Muscle of leg (tissue), 11 donors: ENCODE results near the gene CCDC195. TPM values are rescaled to one million over a fixed set of nuclear protein-coding genes. Genes with fewer than 3 reads are reported as not detected.

Experiments
- DNase-seq: peaks from one replicate; pipeline ENCODE4 v3.0.0; 2013
- H3K27ac ChIP-seq: one replicate; pipeline ENCODE4 v1.5.1; 2013; ENCODE audit warnings: mild to moderate bottlenecking, low read length, control low read depth
- H3K27me3 ChIP-seq: one replicate; pipeline ENCODE4 v1.6.1; 2013; ENCODE audit warnings: low read length; ENCODE audit not compliant: control insufficient read depth, insufficient read depth
- H3K36me3 ChIP-seq: one replicate; pipeline ENCODE4 v1.6.1; 2013; ENCODE audit warnings: low read length; ENCODE audit not compliant: control insufficient read depth, insufficient read depth
- H3K4me1 ChIP-seq: one replicate; pipeline ENCODE4 v1.6.1; 2013; ENCODE audit warnings: low read length; ENCODE audit not compliant: control insufficient read depth, insufficient read depth
- H3K4me3 ChIP-seq: one replicate; pipeline ENCODE4 v1.5.1; 2013; ENCODE audit warnings: low read length, control low read depth
- H3K9me3 ChIP-seq: replicated peaks from 2 replicates; pipeline ENCODE4 v1.6.1; 2013; ENCODE audit warnings: low read depth, low read length; ENCODE audit not compliant: control insufficient read depth
- WGBS: methylation state at CpG from one replicate; pipeline ENCODE4 v1.1.5; 2013; ENCODE audit warnings: missing lambda C conversion rate; ENCODE audit not compliant: insufficient coverage; 5-methylcytosine and 5-hydroxymethylcytosine counted together
- polyA plus RNA-seq, 8 donors: library from polyadenylated mRNA; unstranded; fragments of 120-200 nt; gene quantifications; one replicate each; pipeline versions ENCODE4 v1.2.1 to v1.2.3, GENCODE V29; 2013; ENCODE audit warnings: inconsistent platforms in 1 of 8, low replicate concordance in 1 of 8; ENCODE audit not compliant: insufficient read length in 8 of 8, insufficient read depth in 1 of 8
- total RNA-seq: library from RNA; stranded (reverse); fragments of 120-200 nt; gene quantifications from one replicate; pipeline ENCODE4 v1.2.4, GENCODE V29; 2013

Gene CCDC195
- total and polyA plus RNA-seq, 9 donors, result 0.20 to 0.54 (median 0.32) TPM; not detected in 5

DNA sequence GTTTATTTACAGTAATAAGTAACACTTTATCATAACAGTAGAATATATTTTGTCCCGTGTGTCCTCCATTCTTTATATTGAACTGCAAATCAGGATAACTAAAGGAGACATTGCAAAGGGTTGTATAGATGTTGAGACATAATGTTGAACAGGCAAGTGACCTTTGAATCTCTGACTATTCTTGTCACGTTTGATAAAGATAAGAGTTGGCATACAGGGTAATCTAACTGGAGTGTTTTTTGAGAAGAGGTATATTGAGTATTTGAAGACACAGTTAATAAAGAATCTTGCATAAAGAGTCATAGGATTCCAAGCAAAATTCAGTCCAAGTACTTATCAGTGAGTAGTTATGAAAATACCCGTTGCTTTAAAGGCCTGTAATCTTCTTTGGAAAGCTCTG lies 21.7 kb downstream of the CCDC195 start:
- Histone ChIP-seq H3K27ac (no peak overlapping the region), H3K9me3 (no peaks in the 10 kb centered on the region), H3K27me3 (no peaks in the 10 kb centered on the region), H3K36me3 (no peaks in the 10 kb centered on the region), H3K4me1 (no peaks in the 10 kb centered on the region), H3K4me3 (no peak overlapping the region)
- DNase-seq, result no peak
- no CpG with 5 or more reads among the region's 3 CpGs for WGBS

DNA sequence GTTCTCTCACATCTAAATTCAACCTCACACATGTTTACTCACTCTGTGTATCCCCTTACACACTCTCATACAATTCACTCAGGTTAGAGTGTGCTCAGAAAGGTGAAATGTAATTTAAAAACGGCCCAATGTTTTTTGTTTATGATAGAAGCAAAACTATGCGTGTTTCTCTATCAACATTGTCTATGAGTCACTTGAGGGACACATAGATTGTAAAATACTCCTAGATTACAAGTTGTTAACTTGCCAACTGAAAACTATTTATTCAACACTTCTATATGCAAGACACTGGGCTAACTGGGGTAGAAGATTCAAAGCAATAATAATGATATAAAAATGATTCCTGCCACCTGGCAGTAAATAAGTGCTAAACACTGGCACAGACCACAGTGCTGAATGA lies 24.6 kb downstream of the CCDC195 start:
- Histone ChIP-seq H3K4me3 (no peak overlapping the region), H3K27ac (no peak overlapping the region), H3K9me3 (no peaks in the 10 kb centered on the region), H3K27me3 (no peaks in the 10 kb centered on the region), H3K36me3 (no peaks in the 10 kb centered on the region), H3K4me1 (no peaks in the 10 kb centered on the region)
- no CpG with 5 or more reads among the region's 2 CpGs for WGBS
- DNase-seq, result no peak

DNA sequence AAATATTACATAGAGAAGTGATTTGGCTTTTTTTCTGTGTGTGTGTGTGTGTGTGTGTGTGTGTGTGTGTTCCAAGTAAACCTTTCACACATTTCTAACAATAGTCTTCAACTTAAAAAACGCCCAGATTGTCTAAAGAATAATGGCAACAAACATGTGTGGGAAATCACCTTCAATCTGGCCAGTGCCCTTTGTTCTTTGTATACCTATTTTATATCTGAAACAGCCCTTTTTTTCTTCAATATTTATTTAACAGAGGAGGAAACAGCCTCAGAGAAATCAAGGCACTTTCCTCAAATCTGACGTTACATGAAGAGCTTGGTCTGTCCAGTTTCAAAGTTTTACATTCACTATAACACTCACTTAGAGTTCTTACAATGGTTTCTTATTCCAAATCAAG lies 25.3 kb downstream of the CCDC195 start:
- no CpG with 5 or more reads among the region's 2 CpGs for WGBS

DNA sequence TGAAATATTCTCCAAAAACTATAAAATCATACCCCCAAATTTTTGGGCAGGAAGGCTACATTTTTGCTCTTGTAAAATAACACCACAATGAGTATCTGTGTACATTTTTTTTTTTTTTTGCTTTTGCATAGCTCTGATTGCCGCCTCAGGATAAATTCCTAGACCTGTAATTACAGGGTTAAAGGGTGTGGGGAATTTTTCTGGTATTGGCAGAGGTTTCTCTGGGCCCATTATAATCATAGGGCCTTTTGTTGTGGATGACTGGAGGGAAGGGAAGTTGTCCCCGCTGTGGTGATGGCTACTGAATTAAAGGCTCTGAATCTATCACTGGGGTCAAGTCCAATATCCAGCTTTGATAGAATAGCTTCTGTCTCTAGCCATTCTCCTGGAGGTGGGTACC lies 26.6 kb downstream of the CCDC195 start:
- Histone ChIP-seq H3K9me3 (no peaks in the 10 kb centered on the region), H3K4me1 (no peaks in the 10 kb centered on the region), H3K4me3 (no peak overlapping the region), H3K27ac (no peak overlapping the region), H3K36me3 (no peaks in the 10 kb centered on the region), H3K27me3 (no peaks in the 10 kb centered on the region)
- no CpG with 5 or more reads among the region's 2 CpGs for WGBS
- DNase-seq, result no peak

More for the DNA sequence above, 25.3 kb downstream of the CCDC195 start:
- no peak overlapping the region for H3K4me3 ChIP-seq
- no peak overlapping the region for H3K27ac ChIP-seq
- H3K36me3 ChIP-seq, result no peaks in the 10 kb centered on the region
- no peaks in the 10 kb centered on the region for H3K4me1 ChIP-seq
- no peaks in the 10 kb centered on the region for H3K27me3 ChIP-seq
- DNase-seq, result no peak
- no peaks in the 10 kb centered on the region for H3K9me3 ChIP-seq

DNA sequence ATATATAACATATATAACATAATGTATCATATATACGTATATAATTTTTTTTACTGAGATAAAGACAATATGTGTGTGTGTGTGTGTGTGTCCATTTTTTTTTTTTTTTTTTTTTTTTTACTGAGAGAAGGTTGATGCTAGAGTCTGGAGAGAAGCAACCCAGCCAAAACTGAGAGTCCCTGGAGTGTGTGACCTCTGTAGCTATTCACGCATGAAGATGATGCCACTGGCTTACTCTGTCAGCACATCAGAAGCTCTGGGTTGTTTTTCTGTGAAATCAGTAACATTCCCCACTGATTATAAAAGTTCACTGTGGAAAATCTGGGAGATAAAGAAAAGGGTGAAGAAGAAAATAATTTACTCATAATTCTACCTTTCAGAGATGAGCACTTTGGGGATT lies 27.2 kb downstream of the CCDC195 start:
- 60% methylated on average over 1 of the region's 2 CpGs for WGBS

DNA sequence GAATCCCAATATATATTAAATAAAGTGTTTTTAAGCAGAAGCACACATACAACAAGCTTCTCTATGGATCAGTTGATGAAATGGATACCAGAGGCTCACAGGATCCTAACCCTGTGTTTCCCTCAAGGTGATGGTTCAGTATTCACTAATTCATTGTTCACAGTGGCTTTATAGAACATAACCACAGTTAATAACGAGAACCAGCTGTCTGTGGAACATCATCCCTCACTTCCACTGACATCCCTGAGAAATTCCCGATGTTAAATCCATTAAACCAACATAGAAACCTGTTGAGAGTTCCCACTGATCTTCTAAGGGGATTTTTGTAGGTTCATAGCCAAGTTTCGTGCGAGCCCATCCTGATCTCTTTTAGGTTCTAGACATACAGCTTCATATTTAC lies 29.0 kb downstream of the CCDC195 start:
- no CpG with 5 or more reads among the region's 4 CpGs for WGBS
- DNase-seq, result no peak

More for the DNA sequence above, 27.2 kb downstream of the CCDC195 start:
- no peak overlapping the region for H3K4me3 ChIP-seq
- no peak for DNase-seq
- no peaks in the 10 kb centered on the region for H3K36me3 ChIP-seq
- no peaks in the 10 kb centered on the region for H3K9me3 ChIP-seq
- no peaks in the 10 kb centered on the region for H3K4me1 ChIP-seq
- no peaks in the 10 kb centered on the region for H3K27me3 ChIP-seq
- no peak overlapping the region for H3K27ac ChIP-seq

GRCh38 chr2:224685121-224685520 lies 31.0 kb downstream of the CCDC195 start:
- H3K27ac ChIP-seq, result no peak overlapping the region
- H3K4me3 ChIP-seq, result no peak overlapping the region
- H3K9me3 ChIP-seq, result no peaks in the 10 kb centered on the region
- H3K4me1 ChIP-seq, result peaks cover 3% of the 10 kb centered on the region
- no peaks in the 10 kb centered on the region for H3K27me3 ChIP-seq
- DNase-seq, result no peak
- H3K36me3 ChIP-seq, result no peaks in the 10 kb centered on the region

More for the DNA sequence above, 29.0 kb downstream of the CCDC195 start:
- Histone ChIP-seq H3K9me3 (no peaks in the 10 kb centered on the region), H3K27me3 (no peaks in the 10 kb centered on the region), H3K4me3 (no peak overlapping the region), H3K27ac (no peak overlapping the region), H3K36me3 (no peaks in the 10 kb centered on the region), H3K4me1 (peaks cover 1% of the 10 kb centered on the region)

DNA sequence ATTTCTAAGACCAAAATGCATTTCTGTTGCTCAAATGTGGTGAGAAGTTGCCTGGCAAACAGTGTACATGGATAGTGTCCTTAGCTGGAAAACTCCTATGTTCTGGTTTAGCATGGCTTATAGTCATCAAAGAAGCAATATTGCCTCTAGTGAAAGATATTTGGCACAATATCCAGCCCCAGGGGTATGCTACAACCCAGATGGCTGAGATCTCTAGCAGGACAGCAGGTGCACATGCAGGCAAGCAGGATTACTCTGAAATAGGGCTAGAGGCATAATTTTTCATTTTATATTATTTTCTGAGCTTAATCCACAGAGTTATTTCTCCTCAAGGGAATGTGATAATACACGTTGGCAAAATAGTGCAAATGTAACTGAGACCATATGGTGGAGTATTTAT lies 34.0 kb downstream of the CCDC195 start:
- H3K9me3 ChIP-seq, result no peaks in the 10 kb centered on the region
- H3K27me3 ChIP-seq, result no peaks in the 10 kb centered on the region
- H3K36me3 ChIP-seq, result no peaks in the 10 kb centered on the region
- DNase-seq, result peak; percentile 64
- peaks cover 3% of the 10 kb centered on the region for H3K4me1 ChIP-seq
- no peak overlapping the region for H3K27ac ChIP-seq
- no peak overlapping the region for H3K4me3 ChIP-seq
- no CpG with 5 or more reads among the region's 1 CpG for WGBS

DNA sequence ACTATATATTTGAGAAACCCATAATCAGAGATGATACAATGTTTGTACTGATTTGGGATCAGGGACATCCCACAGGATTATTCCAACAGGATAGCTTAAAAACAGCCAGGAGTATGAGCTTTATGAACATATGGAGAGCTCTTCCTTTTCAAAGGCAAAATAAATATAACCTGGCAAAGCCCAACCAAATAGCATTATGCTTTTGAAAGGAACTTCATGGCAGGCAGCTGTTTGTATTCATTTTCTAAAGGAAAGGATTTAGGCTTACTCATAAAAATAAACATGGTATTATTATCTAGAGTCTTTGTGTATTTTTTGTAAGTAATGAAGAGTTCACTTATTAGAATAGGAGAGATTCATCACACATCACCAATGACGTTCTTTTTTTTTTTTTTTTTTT lies 44.4 kb downstream of the CCDC195 start:
- Histone ChIP-seq H3K9me3 (peaks cover 2% of the 10 kb centered on the region), H3K4me3 (no peak overlapping the region), H3K27me3 (no peaks in the 10 kb centered on the region), H3K4me1 (no peaks in the 10 kb centered on the region), H3K36me3 (no peaks in the 10 kb centered on the region), H3K27ac (no peak overlapping the region)
- DNase-seq, result peak; percentile 21
- WGBS, result no CpG with 5 or more reads among the region's 1 CpG

- Histone ChIP-seq H3K9me3 (peaks cover 2% of the 10 kb centered on the region), H3K36me3 (no peaks in the 10 kb centered on the region), H3K27me3 (no peaks in the 10 kb centered on the region), H3K27ac (no peak overlapping the region), H3K4me3 (no peak overlapping the region), H3K4me1 (no peaks in the 10 kb centered on the region)
- WGBS, result no CpG with 5 or more reads among the region's 1 CpG
- DNase-seq, result no peak
These were observed 46.0 kb downstream of the CCDC195 start for GRCh38 chr2:224670203-224670602.

- H3K27ac ChIP-seq, result no peak overlapping the region
- peaks cover 2% of the 10 kb centered on the region for H3K9me3 ChIP-seq
- no peaks in the 10 kb centered on the region for H3K27me3 ChIP-seq
- WGBS, result no CpG with 5 or more reads among the region's 1 CpG
- DNase-seq, result no peak
- no peak overlapping the region for H3K4me3 ChIP-seq
- H3K36me3 ChIP-seq, result no peaks in the 10 kb centered on the region
- no peaks in the 10 kb centered on the region for H3K4me1 ChIP-seq
These were observed 46.7 kb downstream of the CCDC195 start for GRCh38 chr2:224669449-224669848.
